HepG2 (cell line): ENCODE results near the gene ZC3H4. TPM values are rescaled to one million over a fixed set of nuclear protein-coding genes. Genes with fewer than 3 reads are reported as not detected.

Source experiments
- ARID5B ChIP-seq: IDR thresholded peaks from 2 replicates; pipeline ENCODE4 v1.4.0; 2020; ENCODE audit warnings: mild to moderate bottlenecking, missing genetic modification reagents
- DZIP1 ChIP-seq: sonication (generic); formaldehyde crosslinking; IDR thresholded peaks from 2 replicates; pipeline ENCODE4 v1.5.0; 2020; ENCODE audit warnings: mild to moderate bottlenecking, missing genetic modification reagents
- FOXP4 ChIP-seq: sonication (generic); formaldehyde crosslinking; IDR thresholded peaks from 2 replicates; pipeline ENCODE4 v1.4.0; 2020; ENCODE audit warnings: missing genetic modification reagents
- JUNB ChIP-seq: sonication (generic); formaldehyde crosslinking; IDR thresholded peaks from 2 replicates; pipeline ENCODE4 v1.8.0; 2022; ENCODE audit warnings: missing genetic modification reagents, mild to moderate bottlenecking, borderline replicate concordance
- KLF16 ChIP-seq, 2 experiments: sonication (generic) in 1 of 2; formaldehyde crosslinking in 1 of 2; IDR thresholded peaks; 2 replicates each; pipeline versions ENCODE4 v1.6.1 to v1.8.0; 2016 to 2023; ENCODE audit warnings: missing genetic modification reagents in 2 of 2, missing compliant biosample characterization in 1 of 2
- NFKB2 ChIP-seq: sonication (generic); formaldehyde crosslinking; IDR thresholded peaks from 2 replicates; pipeline ENCODE4 v1.4.0; 2020; ENCODE audit warnings: missing genetic modification reagents, borderline replicate concordance
- NR2F1 ChIP-seq, 2 experiments: fragments of 450-650 bp in 1 of 2; formaldehyde crosslinking in 1 of 2; IDR thresholded peaks; 2 replicates each; pipeline versions ENCODE4 v1.5.0 to v1.6.1; 2016 to 2020; ENCODE audit warnings: mild to moderate bottlenecking in 1 of 2, missing compliant biosample characterization in 1 of 2, missing genetic modification reagents in 1 of 2, moderate library complexity in 1 of 2
- PATZ1 ChIP-seq: sonication (generic); formaldehyde crosslinking; IDR thresholded peaks from 2 replicates; pipeline ENCODE4 v1.4.0; 2020; ENCODE audit warnings: missing genetic modification reagents
- PTBP1 ChIP-seq: fragments of 200-400 bp; formaldehyde crosslinking; IDR thresholded peaks from 2 replicates; pipeline ENCODE4 v1.6.1; 2018; ENCODE audit warnings: low read length, low read depth; ENCODE audit not compliant: poor library complexity, severe bottlenecking
- RAD21 ChIP-seq: fragments of 450-650 bp; formaldehyde crosslinking; IDR thresholded peaks from 2 replicates; pipeline ENCODE4 v1.5.0; 2020; ENCODE audit warnings: mild to moderate bottlenecking
- ZFP82 ChIP-seq: sonication (generic); formaldehyde crosslinking; IDR thresholded peaks from 2 replicates; pipeline ENCODE4 v1.5.1; 2020; ENCODE audit warnings: mild to moderate bottlenecking, missing genetic modification reagents, borderline replicate concordance
- ZFP91 ChIP-seq: sonication (generic); formaldehyde crosslinking; IDR thresholded peaks from 2 replicates; pipeline ENCODE4 v1.9.0; 2022; ENCODE audit warnings: missing genetic modification reagents, mild to moderate bottlenecking, borderline replicate concordance
- ZNF333 ChIP-seq: sonication (generic); formaldehyde crosslinking; IDR thresholded peaks from 2 replicates; pipeline ENCODE4 v1.4.0; 2020; ENCODE audit warnings: mild to moderate bottlenecking, missing genetic modification reagents, borderline replicate concordance
- ZSCAN29 ChIP-seq: sonication (generic); formaldehyde crosslinking; conservative IDR thresholded peaks from 2 replicates; pipeline ENCODE4 v1.4.0; 2020; ENCODE audit warnings: mild to moderate bottlenecking, missing genetic modification reagents
- polyA plus RNA-seq, 8 experiments: library from polyadenylated mRNA; depleted of rRNA in 3 of 8; stranded (reverse) in 7 of 8; unstranded in 1 of 8; fragments of >200 nt; fragmentation: Illumina TruSeq in 4 of 8; extraction: Trizol in 4 of 8; gene quantifications; 2 replicates each; pipeline versions ENCODE4 v1.2.1 to v1.2.3, GENCODE V29; 2011 to 2016; ENCODE audit warnings: low read depth in 4 of 8, missing spikeins in 1 of 8, mixed read lengths in 1 of 8; ENCODE audit not compliant: insufficient read depth in 1 of 8
- total RNA-seq, 5 experiments: library from RNA; depleted of rRNA; stranded (reverse); fragments of >200 nt; fragmentation: Illumina TruSeq; extraction: Trizol; gene quantifications; 2 replicates each; pipeline ENCODE4 v1.2.3, GENCODE V29; 2016; ENCODE audit warnings: low read depth in 1 of 5

Gene ZC3H4
- total and polyA plus RNA-seq, 2 of the 13 experiments (the other 11 are each of a cell fraction or from before 2014, with no cell fraction given): 1.8 to 10.7 TPM

GRCh38 chr19:47112166-47112996 lies 1.2 kb downstream of the ZC3H4 start (continued):
- TF ChIP-seq ZNF333 (no peak), PTBP1 (peak; percentile 86), DZIP1 (0 out of 2 replicates have a peak, but pooled peaks have one; percentile 57), NFKB2 (peak; percentile 0; the same call in 1 of the 2 replicates), JUNB (CRISPR knock-in tag) (0 out of 2 replicates have a peak, but pooled peaks have one; percentile 13), ZSCAN29 (no peak), ZFP91 (CRISPR knock-in tag) (peak; percentile 41; the same call in 1 of the 2 replicates), FOXP4 (CRISPR knock-in tag) (no peak), ARID5B (no peak), NR2F1 (CRISPR knock-in tag; IDR thresholded peaks at IDR 0.05) (peak in 1 of 2 experiments; percentile 8; a peak in 1 of 4 replicates), PATZ1 (CRISPR knock-in tag) (peak; percentile 90), RAD21 (no peak; the same call in 1 of the 2 replicates), ZFP82 (CRISPR knock-in tag) (0 out of 2 replicates have a peak, but pooled peaks have one; percentile 25), KLF16 (CRISPR knock-in tag; IDR thresholded peaks at IDR 0.05) (peak in 1 of 2 experiments; percentile 48; a peak in 2 of 4 replicates)
